ENCODE results near the gene AGPAT4.

The AGPAT4 gene

GRCh38 chr6:161085246-161085645 lies 188.6 kb downstream of the AGPAT4 start:
- Histone ChIP-seq H3K27ac (ENCODE audit: low read depth, low read length, poor library complexity, severe bottlenecking) (no peak overlapping the region), H3F3A (ENCODE audit: insufficient read depth, low read length) (no peaks in the 10 kb centered on the region), H3K4me2 (ENCODE audit: low read length) (no peak overlapping the region), H3K4me1 (ENCODE audit: insufficient read depth, low read length, severe bottlenecking) (peaks cover 5% of the 10 kb centered on the region), H4K20me1 (ENCODE audit: insufficient read depth, low read length) (no peaks in the 10 kb centered on the region), H3K9me3 (ENCODE audit: low read length) (no peaks in the 10 kb centered on the region), H3K36me3 (ENCODE audit: insufficient read depth, low read length) (peaks cover 46% of the 10 kb centered on the region; the same call in 1 of the 2 replicates), H3K79me2 (ENCODE audit: insufficient read depth, low read length) (no peaks in the 10 kb centered on the region), H2AFZ (ENCODE audit: low read length) (no peak overlapping the region), H3K4me3 (ENCODE audit: low read depth, low read length, poor library complexity, severe bottlenecking) (no peak overlapping the region), H3K27me3 (ENCODE audit: insufficient read depth, low read length) (no peaks in the 10 kb centered on the region), H3K9ac (ENCODE audit: low read length) (no peak overlapping the region), H3K9me2 (ENCODE audit: low read depth, low read length) (no peaks in the 10 kb centered on the region)
- TF ChIP-seq CTCF (IDR thresholded peaks at IDR 0.05; ENCODE audit: low read length) (no peak), EZH2 (IDR thresholded peaks at IDR 0.05; ENCODE audit: borderline replicate concordance, low read length) (no peak)

GRCh38 chr6:161082215-161082614 lies 191.6 kb downstream of the AGPAT4 start:
- Histone ChIP-seq H3F3A (ENCODE audit: insufficient read depth, low read length) (no peaks in the 10 kb centered on the region), H3K9me2 (ENCODE audit: low read depth, low read length) (no peaks in the 10 kb centered on the region), H3K79me2 (ENCODE audit: insufficient read depth, low read length) (no peaks in the 10 kb centered on the region), H3K9me3 (ENCODE audit: low read length) (no peaks in the 10 kb centered on the region), H3K4me2 (ENCODE audit: low read length) (no peak overlapping the region), H3K27ac (ENCODE audit: low read depth, low read length, poor library complexity, severe bottlenecking) (no peak overlapping the region), H4K20me1 (ENCODE audit: insufficient read depth, low read length) (no peaks in the 10 kb centered on the region), H3K4me1 (ENCODE audit: insufficient read depth, low read length, severe bottlenecking) (peaks cover 5% of the 10 kb centered on the region), H2AFZ (ENCODE audit: low read length) (no peak overlapping the region), H3K4me3 (ENCODE audit: low read depth, low read length, poor library complexity, severe bottlenecking) (no peak overlapping the region), H3K36me3 (ENCODE audit: insufficient read depth, low read length) (peaks cover 23% of the 10 kb centered on the region; the same call in 1 of the 2 replicates), H3K27me3 (ENCODE audit: insufficient read depth, low read length) (no peaks in the 10 kb centered on the region), H3K9ac (ENCODE audit: low read length) (no peak overlapping the region)
- TF ChIP-seq CTCF (IDR thresholded peaks at IDR 0.05; ENCODE audit: low read length) (no peak), EZH2 (IDR thresholded peaks at IDR 0.05; ENCODE audit: borderline replicate concordance, low read length) (no peak)

GRCh38 chr6:161080263-161080970 lies 193.4 kb downstream of the AGPAT4 start:
- no peak overlapping the region for H3K4me3 ChIP-seq (ENCODE audit: low read depth, low read length, poor library complexity, severe bottlenecking)
- no peaks in the 10 kb centered on the region for H3K9me2 ChIP-seq (ENCODE audit: low read depth, low read length)
- peaks cover 5% of the 10 kb centered on the region for H3K4me1 ChIP-seq (ENCODE audit: insufficient read depth, low read length, severe bottlenecking)
- no peaks in the 10 kb centered on the region for H3F3A ChIP-seq (ENCODE audit: insufficient read depth, low read length)
- H3K9ac ChIP-seq (ENCODE audit: low read length), result no peak overlapping the region
- no peak overlapping the region for H2AFZ ChIP-seq (ENCODE audit: low read length)
- peaks cover 9% of the 10 kb centered on the region; the same call in 1 of the 2 replicates for H3K36me3 ChIP-seq (ENCODE audit: insufficient read depth, low read length)
- no peaks in the 10 kb centered on the region for H3K9me3 ChIP-seq (ENCODE audit: low read length)
- TF ChIP-seq EZH2 (IDR thresholded peaks at IDR 0.05; ENCODE audit: borderline replicate concordance, low read length) (no peak), CTCF (IDR thresholded peaks at IDR 0.05; ENCODE audit: low read length) (no peak)
- no peaks in the 10 kb centered on the region for H3K79me2 ChIP-seq (ENCODE audit: insufficient read depth, low read length)
- H3K27me3 ChIP-seq (ENCODE audit: insufficient read depth, low read length), result no peaks in the 10 kb centered on the region
- no peak overlapping the region for H3K4me2 ChIP-seq (ENCODE audit: low read length)
- H4K20me1 ChIP-seq (ENCODE audit: insufficient read depth, low read length), result no peaks in the 10 kb centered on the region
- no peak overlapping the region for H3K27ac ChIP-seq (ENCODE audit: low read depth, low read length, poor library complexity, severe bottlenecking)

Measured in OCI-LY1 (cell line).